Osteoblast (primary cell): ENCODE results near the gene RUNX3. TPM values are rescaled to one million over a fixed set of nuclear protein-coding genes. Genes with fewer than 3 reads are reported as not detected.

Experiments used
- DNase-seq: peaks from one replicate; pipeline ENCODE4 v3.0.0; 2011; ENCODE audit warnings: low spot score, mixed read lengths; ENCODE audit not compliant: insufficient read length; ENCODE audit errors: missing footprints
- H2AFZ ChIP-seq: 2 replicates; pipeline ENCODE4 v1.6.0; 2011; ENCODE audit warnings: mild to moderate bottlenecking, low read length
- H3K27ac ChIP-seq: 2 replicates; pipeline ENCODE4 v1.5.1; 2011; ENCODE audit warnings: mild to moderate bottlenecking, low read depth, low read length, moderate library complexity
- H3K27me3 ChIP-seq: 2 replicates; pipeline ENCODE4 v1.6.0; 2012; ENCODE audit warnings: mild to moderate bottlenecking, control low read depth, inconsistent platforms, low read length, moderate library complexity; ENCODE audit not compliant: insufficient read depth
- H3K36me3 ChIP-seq: 2 replicates; pipeline ENCODE4 v1.5.1; 2011; ENCODE audit warnings: mild to moderate bottlenecking, low read length, control low read depth, moderate library complexity; ENCODE audit not compliant: insufficient read depth
- H3K4me1 ChIP-seq: 2 replicates; pipeline ENCODE4 v1.5.1; 2011; ENCODE audit warnings: mild to moderate bottlenecking, low read length, control low read depth, moderate library complexity; ENCODE audit not compliant: insufficient read depth
- H3K4me2 ChIP-seq: 2 replicates; pipeline ENCODE4 v1.6.0; 2011; ENCODE audit warnings: mild to moderate bottlenecking, low read length; ENCODE audit not compliant: insufficient read depth
- H3K4me3 ChIP-seq: fragments of 200-600 bp; sonication (generic); 3 replicates; pipeline ENCODE4 v1.5.1; 2012; ENCODE audit warnings: mild to moderate bottlenecking, low read length, inconsistent platforms; ENCODE audit not compliant: insufficient read depth
- H3K79me2 ChIP-seq: 2 replicates; pipeline ENCODE4 v1.6.0; 2012; ENCODE audit warnings: mild to moderate bottlenecking, low read length, control low read depth, inconsistent platforms; ENCODE audit not compliant: insufficient read depth
- H3K9me3 ChIP-seq: 2 replicates; pipeline ENCODE4 v1.5.1; 2011; ENCODE audit warnings: low read depth, low read length, control low read depth
- H4K20me1 ChIP-seq: 2 replicates; pipeline ENCODE4 v1.6.0; 2012; ENCODE audit warnings: mild to moderate bottlenecking, low read length, control low read depth; ENCODE audit not compliant: insufficient read depth
- total RNA-seq: library from RNA; depleted of rRNA; stranded (reverse); fragments of >200 nt; gene quantifications from 2 replicates; pipeline ENCODE4 v1.2.3, GENCODE V29; 2012
- TF ChIP-seq, protein P1 (sequence below): IDR thresholded peaks from 2 replicates; pipeline ENCODE4 v1.5.1; 2011; ENCODE audit warnings: mild to moderate bottlenecking, low read depth, low read length, moderate library complexity; ENCODE audit errors: extremely low read depth

Gene RUNX3
- total RNA-seq, 1 donor, result 3.6 TPM

DNA sequence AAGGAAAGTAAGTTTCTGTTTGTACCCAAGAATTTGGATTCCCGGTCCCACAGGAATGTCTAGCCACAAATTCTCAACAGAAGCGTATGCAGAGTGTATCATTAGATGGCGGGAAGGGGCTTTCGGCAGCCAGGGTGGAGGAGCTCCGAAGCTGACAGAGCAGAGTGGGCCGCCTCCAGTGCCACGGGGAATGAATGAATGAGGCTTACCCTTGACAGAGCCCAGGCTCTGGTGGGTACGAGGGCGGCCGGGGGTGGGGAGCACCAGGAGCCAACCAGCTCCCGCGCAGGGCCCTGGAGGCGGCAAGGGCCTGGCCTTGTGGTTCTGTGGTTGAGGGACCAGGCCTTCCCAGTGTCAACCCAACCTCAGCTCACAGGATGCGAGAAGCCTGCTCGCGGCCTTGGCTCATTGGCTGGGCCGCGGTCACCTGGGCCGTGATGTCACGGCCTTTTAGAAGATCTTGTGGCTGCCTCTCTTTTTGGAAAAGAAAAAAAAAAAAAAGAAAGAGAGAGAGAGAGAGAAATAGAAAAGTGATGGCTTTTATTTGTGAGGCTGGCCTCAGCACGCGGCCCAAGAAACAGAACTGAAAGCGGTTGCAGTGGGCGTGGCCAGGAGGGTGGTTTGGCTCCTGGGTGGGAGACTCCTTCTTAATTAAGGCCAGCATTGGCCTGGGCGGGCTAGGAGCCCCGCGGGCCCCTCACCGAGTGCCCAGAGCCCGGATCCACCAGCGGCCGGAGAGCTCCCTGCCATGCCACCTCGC, 34.9 kb upstream of the RUNX3 start:
- H3K4me2 ChIP-seq, result peak overlapping the region; percentile 82
- no peaks in the 10 kb centered on the region for H3K9me3 ChIP-seq
- no peaks in the 10 kb centered on the region for H3K27me3 ChIP-seq
- H4K20me1 ChIP-seq, result no peaks in the 10 kb centered on the region
- peak overlapping the region; percentile 92 for H3K27ac ChIP-seq
- peaks cover 36% of the 10 kb centered on the region for H3K79me2 ChIP-seq
- peak; percentile 94 for DNase-seq
- TF ChIP-seq, protein P1, sequence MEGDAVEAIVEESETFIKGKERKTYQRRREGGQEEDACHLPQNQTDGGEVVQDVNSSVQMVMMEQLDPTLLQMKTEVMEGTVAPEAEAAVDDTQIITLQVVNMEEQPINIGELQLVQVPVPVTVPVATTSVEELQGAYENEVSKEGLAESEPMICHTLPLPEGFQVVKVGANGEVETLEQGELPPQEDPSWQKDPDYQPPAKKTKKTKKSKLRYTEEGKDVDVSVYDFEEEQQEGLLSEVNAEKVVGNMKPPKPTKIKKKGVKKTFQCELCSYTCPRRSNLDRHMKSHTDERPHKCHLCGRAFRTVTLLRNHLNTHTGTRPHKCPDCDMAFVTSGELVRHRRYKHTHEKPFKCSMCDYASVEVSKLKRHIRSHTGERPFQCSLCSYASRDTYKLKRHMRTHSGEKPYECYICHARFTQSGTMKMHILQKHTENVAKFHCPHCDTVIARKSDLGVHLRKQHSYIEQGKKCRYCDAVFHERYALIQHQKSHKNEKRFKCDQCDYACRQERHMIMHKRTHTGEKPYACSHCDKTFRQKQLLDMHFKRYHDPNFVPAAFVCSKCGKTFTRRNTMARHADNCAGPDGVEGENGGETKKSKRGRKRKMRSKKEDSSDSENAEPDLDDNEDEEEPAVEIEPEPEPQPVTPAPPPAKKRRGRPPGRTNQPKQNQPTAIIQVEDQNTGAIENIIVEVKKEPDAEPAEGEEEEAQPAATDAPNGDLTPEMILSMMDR, result no peak
- H3K4me1 ChIP-seq, result peaks cover 35% of the 10 kb centered on the region
- no peaks in the 10 kb centered on the region for H3K36me3 ChIP-seq
- peak overlapping the region; percentile 67 for H3K4me3 ChIP-seq
- H2AFZ ChIP-seq, result peak overlapping the region; percentile 88

DNA sequence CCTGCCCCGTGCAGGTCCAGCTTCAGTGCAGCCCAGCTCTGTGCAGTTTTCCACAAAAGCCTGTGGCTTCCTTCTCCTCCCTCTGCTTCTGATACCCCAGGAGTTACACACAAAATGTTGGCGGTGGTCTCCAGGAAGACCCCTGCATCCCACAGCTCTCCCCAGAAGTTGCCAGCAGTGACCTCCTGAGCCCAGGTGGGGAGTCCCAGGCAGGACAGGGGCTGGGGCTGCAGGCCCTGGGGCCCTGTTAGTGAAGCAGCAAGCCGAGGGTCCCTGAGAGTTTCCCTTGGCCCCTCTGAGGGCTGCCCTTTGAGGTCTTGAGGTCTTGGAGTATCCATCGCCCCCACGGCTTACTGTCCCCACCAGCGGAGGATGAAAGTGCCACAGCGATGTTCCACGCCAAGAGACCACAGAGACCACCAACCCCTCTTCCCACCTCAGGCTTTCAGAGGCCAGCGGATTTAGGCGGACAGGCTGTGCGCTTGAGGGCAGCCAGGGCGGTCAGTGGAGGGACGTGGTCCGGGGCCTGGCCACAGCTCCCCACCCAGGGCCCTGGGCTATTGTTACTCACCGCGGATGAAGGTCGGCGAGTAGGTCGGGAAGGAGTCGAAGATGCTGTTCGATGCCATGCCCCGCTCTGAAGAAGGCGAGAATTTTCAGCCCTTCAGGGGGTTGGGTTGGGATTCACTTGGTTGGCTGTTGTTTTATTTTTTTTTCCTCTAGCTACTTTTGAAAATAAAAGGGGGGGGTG, 34.0 kb upstream of the RUNX3 start:
- Histone ChIP-seq H3K4me3 (peak overlapping the region; percentile 67), H2AFZ (peak overlapping the region; percentile 88), H3K79me2 (peaks cover 41% of the 10 kb centered on the region), H3K27ac (peak overlapping the region; percentile 92), H4K20me1 (no peaks in the 10 kb centered on the region), H3K4me1 (peaks cover 35% of the 10 kb centered on the region), H3K9me3 (no peaks in the 10 kb centered on the region), H3K36me3 (no peaks in the 10 kb centered on the region), H3K4me2 (peak overlapping the region; percentile 82), H3K27me3 (no peaks in the 10 kb centered on the region)
- TF ChIP-seq, protein P1, result no peak
- DNase-seq, result peak; percentile 73

DNA sequence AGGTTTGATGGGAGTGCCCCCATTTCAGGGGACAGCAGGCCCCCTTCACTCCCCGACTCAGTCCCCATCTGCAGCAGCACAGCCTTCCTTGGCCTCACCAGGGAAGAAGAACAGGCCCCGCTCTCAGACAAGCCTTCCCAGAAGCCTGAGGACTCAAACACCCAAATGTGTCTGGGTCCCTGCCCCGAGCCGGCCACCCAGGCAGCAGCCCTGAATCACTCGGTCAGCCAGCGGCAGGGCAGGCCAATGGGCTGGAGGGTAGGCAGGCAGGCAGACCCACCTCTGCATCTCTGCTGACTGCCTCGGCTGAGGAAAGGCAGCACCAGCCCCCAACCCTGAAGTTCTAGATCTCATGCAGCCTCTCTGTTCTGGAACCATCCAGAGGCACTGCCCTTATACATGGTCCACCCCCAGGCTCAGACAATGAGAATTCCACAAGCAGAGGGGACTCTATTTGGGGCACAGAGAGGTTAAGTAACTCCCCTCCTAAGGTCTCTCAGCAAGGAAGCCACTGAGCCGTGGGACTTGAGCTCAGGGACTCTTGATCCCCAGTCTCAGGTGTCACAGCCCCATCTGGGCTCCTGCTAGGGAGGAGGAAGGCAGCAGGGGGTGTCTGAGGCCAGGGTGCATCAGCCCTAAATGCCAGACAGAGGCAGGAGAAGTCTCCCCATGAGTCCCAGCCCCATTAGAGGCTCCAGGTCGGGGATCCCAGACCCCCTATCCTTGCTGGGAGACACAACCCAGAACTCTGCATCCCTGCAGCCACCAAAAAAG, 33.2 kb upstream of the RUNX3 start:
- Histone ChIP-seq H3K9me3 (no peaks in the 10 kb centered on the region), H2AFZ (peak overlapping the region; percentile 88), H3K4me3 (peak overlapping the region; percentile 67), H3K36me3 (no peaks in the 10 kb centered on the region), H3K4me2 (peak overlapping the region; percentile 82), H3K27me3 (no peaks in the 10 kb centered on the region), H3K79me2 (peaks cover 41% of the 10 kb centered on the region), H4K20me1 (no peaks in the 10 kb centered on the region), H3K27ac (peak overlapping the region; percentile 92), H3K4me1 (peaks cover 35% of the 10 kb centered on the region)
- DNase-seq, result peak; percentile 88
- TF ChIP-seq, protein P1, result no peak
